DOHH2 (cell line): ENCODE measurements around the gene CR2.
A peak's percentile ranks its signal among the peaks of the same experiment; 100 is the strongest.

Source experiments
- H3F3A ChIP-seq: fragments of 200-600 bp; sonication (generic), shearing (Covaris generic); 2 replicates; pipeline ENCODE4 v1.6.0; 2016; ENCODE audit warnings: antibody characterized with exemption, mild to moderate bottlenecking; ENCODE audit not compliant: control insufficient read depth, insufficient read depth
- H3K27ac ChIP-seq: fragments of 200-600 bp; sonication (generic); 2 replicates; pipeline ENCODE4 v1.5.1; 2014; ENCODE audit warnings: low read depth, mild to moderate bottlenecking, low read length, moderate library complexity
- H3K27me3 ChIP-seq: fragments of 200-600 bp; sonication (generic); 2 replicates; pipeline ENCODE4 v1.6.1; 2014; ENCODE audit warnings: mild to moderate bottlenecking, low read length, mixed read lengths; ENCODE audit not compliant: control insufficient read depth
- H3K36me3 ChIP-seq: fragments of 200-600 bp; sonication (generic); 2 replicates; pipeline ENCODE4 v1.6.1; 2014; ENCODE audit warnings: mild to moderate bottlenecking, low read length, moderate library complexity, mixed read lengths; ENCODE audit not compliant: control insufficient read depth
- H3K4me1 ChIP-seq: fragments of 200-600 bp; sonication (generic); 2 replicates; pipeline ENCODE4 v1.6.1; 2014; ENCODE audit warnings: mild to moderate bottlenecking, low read length, mixed read lengths; ENCODE audit not compliant: control insufficient read depth
- H3K4me2 ChIP-seq: fragments of 200-600 bp; sonication (generic); 2 replicates; pipeline ENCODE4 v1.6.0; 2014; ENCODE audit warnings: mild to moderate bottlenecking, low read length, moderate library complexity
- H3K4me3 ChIP-seq: fragments of 200-600 bp; sonication (generic); 2 replicates; pipeline ENCODE4 v1.5.1; 2014; ENCODE audit warnings: mild to moderate bottlenecking, low read length, mixed read lengths
- H3K79me2 ChIP-seq: fragments of 200-600 bp; sonication (generic); 2 replicates; pipeline ENCODE4 v1.6.1; 2014; ENCODE audit warnings: mild to moderate bottlenecking, low read length, mixed read lengths; ENCODE audit not compliant: control insufficient read depth
- H3K9me2 ChIP-seq: fragments of 200-600 bp; sonication (generic); replicated peaks from 2 replicates; pipeline ENCODE4 v1.6.1; 2014; ENCODE audit warnings: mild to moderate bottlenecking, low read length, mixed read lengths; ENCODE audit not compliant: control insufficient read depth
- H3K9me3 ChIP-seq: fragments of 200-600 bp; sonication (generic); 2 replicates; pipeline ENCODE4 v1.6.1; 2014; ENCODE audit warnings: antibody characterized with exemption, low read length, mixed read lengths; ENCODE audit not compliant: control insufficient read depth, insufficient read depth
- H4K20me1 ChIP-seq: fragments of 200-600 bp; sonication (generic); 2 replicates; pipeline ENCODE4 v1.6.0; 2014; ENCODE audit warnings: low read depth, mild to moderate bottlenecking, antibody characterized with exemption, low read length, moderate library complexity; ENCODE audit not compliant: control insufficient read depth, insufficient read depth
- EZH2phosphoT487 ChIP-seq: fragments of 200-600 bp; sonication (generic); IDR thresholded peaks from 2 replicates; pipeline ENCODE4 v1.6.1; 2017; ENCODE audit warnings: borderline replicate concordance, mild to moderate bottlenecking, antibody characterized with exemption, low read length, moderate library complexity, mixed read lengths
- TF ChIP-seq, protein P1 (sequence below): fragments of 200-600 bp; sonication (generic); IDR thresholded peaks from one replicate; pipeline ENCODE4 v1.5.1; 2014; ENCODE audit warnings: antibody characterized with exemption, mild to moderate bottlenecking, low read depth, low read length; ENCODE audit not compliant: poor library complexity, severe bottlenecking

The CR2 gene

DNA sequence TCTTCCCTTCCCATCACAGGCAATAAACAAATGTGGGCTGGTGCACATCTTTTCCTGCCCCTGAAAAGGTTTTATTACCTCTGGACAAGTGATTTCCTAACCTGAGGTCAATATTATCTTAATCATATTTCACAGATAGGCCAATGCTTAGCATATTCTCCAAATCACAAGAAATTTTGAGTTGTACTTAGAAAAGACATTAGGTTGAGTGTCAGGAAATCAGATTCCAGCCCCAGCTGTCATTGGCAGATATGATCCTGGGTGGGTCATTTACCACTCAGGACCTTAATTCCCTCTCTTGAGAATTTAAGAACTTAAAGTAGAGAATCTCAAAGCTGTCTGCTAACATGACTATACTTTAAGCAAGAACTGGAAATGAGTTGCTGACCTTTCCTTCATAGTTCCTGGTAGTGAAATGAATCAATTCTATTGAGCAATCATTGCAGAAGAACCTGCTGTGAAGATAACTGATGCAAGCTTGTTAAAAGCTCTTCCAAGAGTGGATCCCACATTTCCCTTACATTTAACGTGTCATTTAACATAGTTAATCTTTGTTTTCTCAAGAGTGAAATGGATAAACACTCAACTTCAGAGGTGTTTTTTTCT lies 46.4 kb upstream of the CR2 start:
- Histone ChIP-seq H3K27ac (no peak overlapping the region), H3K4me3 (no peak overlapping the region), H4K20me1 (no peaks in the 10 kb centered on the region), H3K9me2 (no peaks in the 10 kb centered on the region), H3K27me3 (no peaks in the 10 kb centered on the region), H3K36me3 (no peaks in the 10 kb centered on the region), H3K79me2 (no peaks in the 10 kb centered on the region), H3K4me1 (no peaks in the 10 kb centered on the region), H3K9me3 (no peaks in the 10 kb centered on the region), H3F3A (no peaks in the 10 kb centered on the region), H3K4me2 (no peak overlapping the region)
- TF ChIP-seq EZH2phosphoT487 = no peak
- TF ChIP-seq, protein P1, sequence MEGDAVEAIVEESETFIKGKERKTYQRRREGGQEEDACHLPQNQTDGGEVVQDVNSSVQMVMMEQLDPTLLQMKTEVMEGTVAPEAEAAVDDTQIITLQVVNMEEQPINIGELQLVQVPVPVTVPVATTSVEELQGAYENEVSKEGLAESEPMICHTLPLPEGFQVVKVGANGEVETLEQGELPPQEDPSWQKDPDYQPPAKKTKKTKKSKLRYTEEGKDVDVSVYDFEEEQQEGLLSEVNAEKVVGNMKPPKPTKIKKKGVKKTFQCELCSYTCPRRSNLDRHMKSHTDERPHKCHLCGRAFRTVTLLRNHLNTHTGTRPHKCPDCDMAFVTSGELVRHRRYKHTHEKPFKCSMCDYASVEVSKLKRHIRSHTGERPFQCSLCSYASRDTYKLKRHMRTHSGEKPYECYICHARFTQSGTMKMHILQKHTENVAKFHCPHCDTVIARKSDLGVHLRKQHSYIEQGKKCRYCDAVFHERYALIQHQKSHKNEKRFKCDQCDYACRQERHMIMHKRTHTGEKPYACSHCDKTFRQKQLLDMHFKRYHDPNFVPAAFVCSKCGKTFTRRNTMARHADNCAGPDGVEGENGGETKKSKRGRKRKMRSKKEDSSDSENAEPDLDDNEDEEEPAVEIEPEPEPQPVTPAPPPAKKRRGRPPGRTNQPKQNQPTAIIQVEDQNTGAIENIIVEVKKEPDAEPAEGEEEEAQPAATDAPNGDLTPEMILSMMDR = no peak

DNA sequence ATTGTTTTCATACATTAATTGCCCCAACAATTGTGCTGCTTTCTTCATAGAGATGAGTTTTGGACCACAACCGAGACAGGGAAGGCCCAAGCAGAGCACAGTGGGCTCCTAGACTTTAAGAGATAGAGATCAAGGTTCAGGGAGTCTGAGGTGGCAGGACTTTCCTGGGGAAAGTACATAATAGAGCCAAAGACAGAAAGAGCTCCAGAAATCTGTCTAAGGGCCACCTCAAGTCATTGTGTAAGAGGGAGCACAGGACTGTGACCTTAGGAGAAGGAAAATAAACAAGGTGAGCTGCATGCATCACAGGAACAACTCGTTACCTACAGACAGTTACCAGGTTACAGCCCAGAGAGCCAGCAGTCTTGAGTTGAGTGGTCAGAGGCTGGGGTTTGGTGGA lies 41.3 kb upstream of the CR2 start:
- Histone ChIP-seq H3K4me1 (peaks cover 13% of the 10 kb centered on the region), H3K27ac (no peak overlapping the region), H3K36me3 (no peaks in the 10 kb centered on the region), H4K20me1 (no peaks in the 10 kb centered on the region), H3K27me3 (no peaks in the 10 kb centered on the region), H3F3A (no peaks in the 10 kb centered on the region), H3K9me3 (no peaks in the 10 kb centered on the region), H3K9me2 (no peaks in the 10 kb centered on the region), H3K4me3 (no peak overlapping the region), H3K79me2 (no peaks in the 10 kb centered on the region), H3K4me2 (no peak overlapping the region)
- no peak for TF ChIP-seq EZH2phosphoT487
- TF ChIP-seq, protein P1 = no peak

DNA sequence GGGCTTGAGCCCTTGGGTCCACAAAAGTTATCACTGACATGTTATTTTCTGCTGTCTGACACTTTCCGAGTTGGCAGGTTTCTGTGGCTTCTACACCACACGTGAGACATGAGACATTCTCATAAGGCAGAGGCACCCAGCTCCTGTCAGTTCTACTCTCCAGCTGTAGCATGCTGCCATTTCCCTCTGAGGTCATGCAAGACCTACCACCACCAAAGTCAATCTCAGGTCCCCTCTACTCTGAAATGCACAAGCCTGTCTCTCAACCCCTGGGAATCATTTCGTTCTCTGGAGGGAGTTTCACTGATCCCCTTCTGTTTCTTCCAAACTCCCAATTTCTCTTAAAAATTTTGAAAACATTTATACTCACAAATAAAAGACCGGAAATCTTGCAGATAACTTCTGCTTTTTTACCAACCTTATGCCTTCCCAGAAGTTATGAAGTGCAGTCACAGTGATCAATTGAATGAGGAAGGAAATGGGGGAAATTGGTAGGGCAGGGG lies 39.5 kb upstream of the CR2 start:
- TF ChIP-seq, protein P1 = no peak
- TF ChIP-seq EZH2phosphoT487 = no peak
- no peak overlapping the region for H3K27ac ChIP-seq
- H3K27me3 ChIP-seq = peaks cover 9% of the 10 kb centered on the region; the same call in 1 of the 2 replicates

More for the DNA sequence above, 39.5 kb upstream of the CR2 start:
- Histone ChIP-seq H3K4me2 (peak overlapping the region; percentile 25), H3K4me1 (peaks cover 13% of the 10 kb centered on the region), H3K9me3 (no peaks in the 10 kb centered on the region), H3K36me3 (no peaks in the 10 kb centered on the region), H4K20me1 (no peaks in the 10 kb centered on the region), H3K4me3 (no peak overlapping the region), H3K79me2 (no peaks in the 10 kb centered on the region), H3F3A (no peaks in the 10 kb centered on the region), H3K9me2 (no peaks in the 10 kb centered on the region)
